Measurements from ENCODE around the gene CLK3. TPM values are rescaled to one million over a fixed set of nuclear protein-coding genes. Genes with fewer than 3 reads are reported as not detected.

Gene CLK3
- total RNA-seq, 1 donor from 2014 or later = 65.8 TPM

DNA sequence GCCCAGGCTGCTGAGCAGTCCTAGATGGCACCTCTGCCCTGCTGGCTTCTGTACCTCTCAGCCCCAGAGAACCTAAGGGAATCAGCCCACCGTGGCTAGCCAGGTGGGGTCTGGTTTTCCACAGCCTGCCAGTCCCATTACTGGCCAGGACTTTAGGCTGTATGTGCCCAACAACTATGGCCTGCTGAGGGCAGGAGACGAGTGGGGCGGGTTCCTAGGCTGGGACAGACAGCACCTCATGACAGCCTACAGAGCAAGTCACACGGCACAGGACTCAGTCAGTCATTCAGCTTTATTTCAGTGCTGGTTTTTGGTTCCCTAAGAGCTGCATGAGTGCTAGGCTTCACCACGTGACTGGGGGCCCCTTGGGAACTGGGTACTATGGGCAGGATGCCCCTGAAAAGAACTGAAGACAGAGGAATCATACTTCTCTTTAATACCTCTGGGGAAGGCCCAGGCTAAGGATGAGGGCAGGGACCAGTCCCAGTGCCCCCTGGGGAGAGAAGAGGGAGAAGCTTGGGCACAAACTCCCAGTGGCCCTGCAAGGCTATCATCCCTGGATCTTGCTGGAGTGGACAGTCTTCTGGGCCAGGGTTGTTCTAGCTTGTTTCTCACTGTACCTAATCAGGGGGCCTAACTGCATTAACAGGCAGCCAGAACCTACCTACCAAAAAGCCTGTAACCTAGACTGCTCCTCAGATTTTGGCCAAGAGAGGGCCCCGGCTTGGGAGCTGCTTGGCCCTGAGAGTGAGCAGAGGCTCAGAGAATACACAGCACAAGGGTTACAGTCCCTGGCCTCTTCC, 14.8 kb downstream of the CLK3 start:
- no peak overlapping the region for H3K4me3 ChIP-seq (ENCODE audit: insufficient read depth, low read depth, low read length)
- TF ChIP-seq EZH2 (IDR thresholded peaks at IDR 0.05; ENCODE audit: insufficient read depth, low read length) = no peak
- TF ChIP-seq, protein P1, sequence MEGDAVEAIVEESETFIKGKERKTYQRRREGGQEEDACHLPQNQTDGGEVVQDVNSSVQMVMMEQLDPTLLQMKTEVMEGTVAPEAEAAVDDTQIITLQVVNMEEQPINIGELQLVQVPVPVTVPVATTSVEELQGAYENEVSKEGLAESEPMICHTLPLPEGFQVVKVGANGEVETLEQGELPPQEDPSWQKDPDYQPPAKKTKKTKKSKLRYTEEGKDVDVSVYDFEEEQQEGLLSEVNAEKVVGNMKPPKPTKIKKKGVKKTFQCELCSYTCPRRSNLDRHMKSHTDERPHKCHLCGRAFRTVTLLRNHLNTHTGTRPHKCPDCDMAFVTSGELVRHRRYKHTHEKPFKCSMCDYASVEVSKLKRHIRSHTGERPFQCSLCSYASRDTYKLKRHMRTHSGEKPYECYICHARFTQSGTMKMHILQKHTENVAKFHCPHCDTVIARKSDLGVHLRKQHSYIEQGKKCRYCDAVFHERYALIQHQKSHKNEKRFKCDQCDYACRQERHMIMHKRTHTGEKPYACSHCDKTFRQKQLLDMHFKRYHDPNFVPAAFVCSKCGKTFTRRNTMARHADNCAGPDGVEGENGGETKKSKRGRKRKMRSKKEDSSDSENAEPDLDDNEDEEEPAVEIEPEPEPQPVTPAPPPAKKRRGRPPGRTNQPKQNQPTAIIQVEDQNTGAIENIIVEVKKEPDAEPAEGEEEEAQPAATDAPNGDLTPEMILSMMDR (IDR thresholded peaks at IDR 0.05; ENCODE audit: insufficient read depth, low read depth, low read length) = no peak
- no peak overlapping the region for H3K9ac ChIP-seq (ENCODE audit: low read length)
- no peaks in the 10 kb centered on the region for H3K9me3 ChIP-seq (ENCODE audit: insufficient read depth, low read depth, low read length)
- DNase-seq (ENCODE audit: low read depth) = no peak
- no peak overlapping the region for H3K4me3 Mint-ChIP-seq (ENCODE audit: unreplicated experiment)
- H2AFZ ChIP-seq (ENCODE audit: low read depth, low read length) = no peak overlapping the region
- FAIRE-seq = no peak
- H3K9me3 Mint-ChIP-seq (ENCODE audit: unreplicated experiment) = no peaks in the 10 kb centered on the region
- peaks cover 5% of the 10 kb centered on the region for H3K79me2 ChIP-seq (ENCODE audit: insufficient read depth, low read length)
- H3K4me2 ChIP-seq (ENCODE audit: low read length) = no peak overlapping the region
- no peak overlapping the region for H3K27ac Mint-ChIP-seq (ENCODE audit: unreplicated experiment)
- no peaks in the 10 kb centered on the region for H3K4me1 Mint-ChIP-seq (ENCODE audit: low read depth, unreplicated experiment)
- H3K27ac ChIP-seq (ENCODE audit: low read depth, low read length) = no peak overlapping the region
- H3K27me3 Mint-ChIP-seq (ENCODE audit: low read depth, unreplicated experiment) = no peaks in the 10 kb centered on the region
- H3K27me3 ChIP-seq (ENCODE audit: insufficient read depth, low read length) = no peaks in the 10 kb centered on the region
- H4K20me1 ChIP-seq (ENCODE audit: insufficient read depth, low read length) = peaks cover 91% of the 10 kb centered on the region
- peaks cover 16% of the 10 kb centered on the region for H3K36me3 Mint-ChIP-seq (ENCODE audit: low read depth, unreplicated experiment)
- H3K36me3 ChIP-seq (ENCODE audit: insufficient read depth, low read length) = peaks cover 45% of the 10 kb centered on the region
- no peaks in the 10 kb centered on the region for H3K4me1 ChIP-seq (ENCODE audit: insufficient read depth, low read length)

- peaks cover 1% of the 10 kb centered on the region for H3K79me2 ChIP-seq (ENCODE audit: insufficient read depth, low read length)
- no peaks in the 10 kb centered on the region for H3K4me1 Mint-ChIP-seq (ENCODE audit: low read depth, unreplicated experiment)
- peaks cover 93% of the 10 kb centered on the region for H4K20me1 ChIP-seq (ENCODE audit: insufficient read depth, low read length)
- FAIRE-seq = no peak
- TF ChIP-seq, protein P1 (IDR thresholded peaks at IDR 0.05; ENCODE audit: insufficient read depth, low read depth, low read length) = no peak
- TF ChIP-seq EZH2 (IDR thresholded peaks at IDR 0.05; ENCODE audit: insufficient read depth, low read length) = no peak
- H3K4me1 ChIP-seq (ENCODE audit: insufficient read depth, low read length) = no peaks in the 10 kb centered on the region
- no peak for DNase-seq (ENCODE audit: low read depth)
- no peak overlapping the region for H3K27ac ChIP-seq (ENCODE audit: low read depth, low read length)
- H3K9ac ChIP-seq (ENCODE audit: low read length) = peak overlapping the region; percentile 15
- no peak overlapping the region for H2AFZ ChIP-seq (ENCODE audit: low read depth, low read length)
- no peaks in the 10 kb centered on the region for H3K27me3 ChIP-seq (ENCODE audit: insufficient read depth, low read length)
- peaks cover 12% of the 10 kb centered on the region for H3K36me3 Mint-ChIP-seq (ENCODE audit: low read depth, unreplicated experiment)
- no peaks in the 10 kb centered on the region for H3K27me3 Mint-ChIP-seq (ENCODE audit: low read depth, unreplicated experiment)
- peaks cover 40% of the 10 kb centered on the region for H3K36me3 ChIP-seq (ENCODE audit: insufficient read depth, low read length)
- H3K4me3 ChIP-seq (ENCODE audit: insufficient read depth, low read depth, low read length) = no peak overlapping the region
- H3K4me3 Mint-ChIP-seq (ENCODE audit: unreplicated experiment) = no peak overlapping the region
- no peaks in the 10 kb centered on the region for H3K9me3 ChIP-seq (ENCODE audit: insufficient read depth, low read depth, low read length)
- H3K27ac Mint-ChIP-seq (ENCODE audit: unreplicated experiment) = no peak overlapping the region
- no peak overlapping the region for H3K4me2 ChIP-seq (ENCODE audit: low read length)
- no peaks in the 10 kb centered on the region for H3K9me3 Mint-ChIP-seq (ENCODE audit: unreplicated experiment)
Observed at GRCh38 chr15:74631087-74631385, 15.4 kb downstream of the CLK3 start.

- H4K20me1 ChIP-seq (ENCODE audit: insufficient read depth, low read length) = peaks cover 93% of the 10 kb centered on the region
- H3K36me3 Mint-ChIP-seq (ENCODE audit: low read depth, unreplicated experiment) = peaks cover 12% of the 10 kb centered on the region
- no peak for TF ChIP-seq EZH2 (IDR thresholded peaks at IDR 0.05; ENCODE audit: insufficient read depth, low read length)
- TF ChIP-seq, protein P1 (IDR thresholded peaks at IDR 0.05; ENCODE audit: insufficient read depth, low read depth, low read length) = no peak
- no peaks in the 10 kb centered on the region for H3K27me3 Mint-ChIP-seq (ENCODE audit: low read depth, unreplicated experiment)
- H3K4me1 Mint-ChIP-seq (ENCODE audit: low read depth, unreplicated experiment) = no peaks in the 10 kb centered on the region
- H3K27me3 ChIP-seq (ENCODE audit: insufficient read depth, low read length) = no peaks in the 10 kb centered on the region
- no peaks in the 10 kb centered on the region for H3K9me3 Mint-ChIP-seq (ENCODE audit: unreplicated experiment)
- H3K27ac Mint-ChIP-seq (ENCODE audit: unreplicated experiment) = no peak overlapping the region
- H3K4me2 ChIP-seq (ENCODE audit: low read length) = no peak overlapping the region
- DNase-seq (ENCODE audit: low read depth) (no peak), FAIRE-seq (no peak)
- no peaks in the 10 kb centered on the region for H3K9me3 ChIP-seq (ENCODE audit: insufficient read depth, low read depth, low read length)
- H3K4me1 ChIP-seq (ENCODE audit: insufficient read depth, low read length) = no peaks in the 10 kb centered on the region
- no peak overlapping the region for H3K27ac ChIP-seq (ENCODE audit: low read depth, low read length)
- no peaks in the 10 kb centered on the region for H3K79me2 ChIP-seq (ENCODE audit: insufficient read depth, low read length)
- H3K36me3 ChIP-seq (ENCODE audit: insufficient read depth, low read length) = peaks cover 36% of the 10 kb centered on the region
- peak overlapping the region; percentile 15 for H3K9ac ChIP-seq (ENCODE audit: low read length)
- no peak overlapping the region for H3K4me3 ChIP-seq (ENCODE audit: insufficient read depth, low read depth, low read length)
- no peak overlapping the region for H3K4me3 Mint-ChIP-seq (ENCODE audit: unreplicated experiment)
- no peak overlapping the region for H2AFZ ChIP-seq (ENCODE audit: low read depth, low read length)
Observed at GRCh38 chr15:74631408-74631807, 15.8 kb downstream of the CLK3 start.
